HepG2 (cell line): ENCODE data around the gene FGF1. TPM values are rescaled to one million over a fixed set of nuclear protein-coding genes. Genes with fewer than 3 reads are reported as not detected.

Experiments used
- ATAC-seq: fragments of 200-7000 bp; cut with Tn5 transposase; 3 replicates; pipeline ENCODE4 v1.9.1; 2020; ENCODE audit warnings: mild to moderate bottlenecking, moderate library complexity
- BruUV-seq: library from RNA; stranded (reverse); fragments of 400-500 nt; replicated peaks from 2 replicates; lab custom pipeline; 2021; lab: Mats Ljungman, UMichigan
- CTCF ChIA-PET: fragments of 300-600 bp; formaldehyde crosslinking; extraction: SDS; loops from one replicate; lab custom pipeline; 2021; ENCODE audit warnings: low total read pairs, inconsistent platforms, low intra/inter-chr PET ratio; lab: Yijun Ruan, JAX
- POLR2A ChIA-PET: fragments of 350-600 bp; sonication (Branson Sonifier 250); formaldehyde crosslinking; loops from one replicate; lab custom pipeline; 2020; ENCODE audit warnings: antibody characterized with exemption, inconsistent platforms; lab: Yijun Ruan, JAX
- DNase-seq: peaks from one replicate; pipeline ENCODE4 v3.0.0-alpha.2; 2015; ENCODE audit warnings: low spot score
- FAIRE-seq: peaks from 3 replicates; lab custom pipeline; 2011; peaks lifted over from hg19 to GRCh38; lab: Jason Lieb, UNC
- H2AFZ ChIP-seq: one replicate; pipeline ENCODE4 v1.6.1; 2011; ENCODE audit warnings: low read length, inconsistent platforms
- H3K27ac ChIP-seq: fragments of 300-600 bp; 3 replicates; pipeline ENCODE4 v1.8.0; 2011; ENCODE audit warnings: mixed run types, mild to moderate bottlenecking, mixed read lengths, low read length, inconsistent platforms; ENCODE audit not compliant: insufficient read depth; ENCODE audit errors: extremely low read length
- H3K27me3 ChIP-seq, 2 experiments: fragments of 200-600 bp in 1 of 2; 2 replicates in 1 of 2; 3 replicates in 1 of 2; pipeline versions ENCODE4 v1.6.0 to v1.8.0; 2011; ENCODE audit warnings: low read length in 2 of 2, mild to moderate bottlenecking in 2 of 2, moderate library complexity in 2 of 2, inconsistent platforms in 1 of 2; ENCODE audit not compliant: insufficient read depth in 2 of 2, control insufficient read depth in 1 of 2
- H3K36me3 ChIP-seq, 2 experiments: fragments of 200-600 bp in 1 of 2; replicated peaks in 1 of 2; 2 replicates in 1 of 2; 3 replicates in 1 of 2; pipeline versions ENCODE4 v1.5.1 to v1.8.0; 2011; ENCODE audit warnings: low read length in 2 of 2, inconsistent platforms in 1 of 2; ENCODE audit not compliant: insufficient read depth in 2 of 2, control insufficient read depth in 1 of 2
- H3K4me1 ChIP-seq: 2 replicates; pipeline ENCODE4 v1.5.1; 2012; ENCODE audit warnings: low read length, inconsistent platforms; ENCODE audit not compliant: insufficient read depth
- H3K4me2 ChIP-seq: 2 replicates; pipeline ENCODE4 v1.6.0; 2011; ENCODE audit warnings: low read depth, low read length, inconsistent platforms
- H3K4me3 ChIP-seq, 3 experiments: fragments of 200-600 bp in 1 of 3; sonication (generic), shearing (Covaris generic) in 1 of 3; replicated peaks in 1 of 3; 2 replicates each; pipeline ENCODE4 v1.5.1; 2011 to 2016; ENCODE audit warnings: low read length in 3 of 3, inconsistent platforms in 2 of 3, low read depth in 2 of 3, mild to moderate bottlenecking in 2 of 3, control low read depth in 1 of 3, mixed read lengths in 1 of 3; ENCODE audit not compliant: insufficient read depth in 1 of 3
- H3K79me2 ChIP-seq: one replicate; pipeline ENCODE4 v1.6.1; 2011; ENCODE audit warnings: low read length, inconsistent platforms; ENCODE audit not compliant: insufficient read depth
- H3K9ac ChIP-seq: 2 replicates; pipeline ENCODE4 v1.6.0; 2011; ENCODE audit warnings: mild to moderate bottlenecking, low read depth, low read length, inconsistent platforms; ENCODE audit not compliant: insufficient read depth
- H3K9me3 ChIP-seq: 2 replicates; pipeline ENCODE4 v1.5.1; 2012; ENCODE audit warnings: mild to moderate bottlenecking, low read length
- H4K20me1 ChIP-seq: 2 replicates; pipeline ENCODE4 v1.6.0; 2011; ENCODE audit warnings: inconsistent platforms, mild to moderate bottlenecking, low read length, moderate library complexity; ENCODE audit not compliant: insufficient read depth
- AGO1 ChIP-seq: fragments of 200-400 bp; formaldehyde crosslinking; IDR thresholded peaks from 2 replicates; pipeline ENCODE4 v1.6.1; 2017; ENCODE audit warnings: mild to moderate bottlenecking, low read depth, low read length, moderate library complexity; ENCODE audit not compliant: poor library complexity, severe bottlenecking
- FOSL2 ChIP-seq: sonication (generic); formaldehyde crosslinking; IDR thresholded peaks from 2 replicates; pipeline ENCODE4 v1.4.0; 2020; ENCODE audit warnings: missing genetic modification reagents
- FOXO1 ChIP-seq: sonication (generic); formaldehyde crosslinking; IDR thresholded peaks from 2 replicates; pipeline ENCODE4 v1.4.0; 2020; ENCODE audit warnings: missing genetic modification reagents
- HNRNPK ChIP-seq: fragments of 200-400 bp; formaldehyde crosslinking; IDR thresholded peaks from 2 replicates; pipeline ENCODE4 v1.6.1; 2018; ENCODE audit warnings: low read length, low read depth, moderate library complexity, mild to moderate bottlenecking; ENCODE audit not compliant: poor library complexity, severe bottlenecking
- MEIS1 ChIP-seq: sonication (generic); formaldehyde crosslinking; IDR thresholded peaks from 2 replicates; pipeline ENCODE4 v1.9.0; 2021; ENCODE audit warnings: mild to moderate bottlenecking, missing genetic modification reagents, moderate library complexity, borderline replicate concordance
- POGZ ChIP-seq: sonication (generic); formaldehyde crosslinking; IDR thresholded peaks from 2 replicates; pipeline ENCODE4 v1.4.0; 2020; ENCODE audit warnings: mild to moderate bottlenecking, missing genetic modification reagents
- ZBTB26 ChIP-seq: IDR thresholded peaks from 2 replicates; pipeline ENCODE4 v1.6.1; 2016; ENCODE audit warnings: missing compliant biosample characterization, missing genetic modification reagents, borderline replicate concordance
- ZBTB44 ChIP-seq: sonication (generic); formaldehyde crosslinking; IDR thresholded peaks from 2 replicates; pipeline ENCODE4 v1.4.0; 2020; ENCODE audit warnings: missing genetic modification reagents
- ZNF20 ChIP-seq: sonication (generic); formaldehyde crosslinking; IDR thresholded peaks from 2 replicates; pipeline ENCODE4 v1.4.0; 2020; ENCODE audit warnings: mild to moderate bottlenecking, moderate library complexity, missing genetic modification reagents
- ZNF230 ChIP-seq: sonication (generic); formaldehyde crosslinking; IDR thresholded peaks from 2 replicates; pipeline ENCODE4 v1.4.0; 2020; ENCODE audit warnings: mild to moderate bottlenecking, missing genetic modification reagents
- ZNF235 ChIP-seq: sonication (generic); formaldehyde crosslinking; IDR thresholded peaks from 2 replicates; pipeline ENCODE4 v1.8.1; 2023; ENCODE audit warnings: mild to moderate bottlenecking, missing genetic modification reagents, borderline replicate concordance
- ZNF530 ChIP-seq: sonication (generic); formaldehyde crosslinking; IDR thresholded peaks from 2 replicates; pipeline ENCODE4 v1.5.0; 2020; ENCODE audit warnings: low read depth, mild to moderate bottlenecking, missing genetic modification reagents
- WGBS: methylation state at CpG from one replicate; pipeline ENCODE4 v1.1.6; 2017; ENCODE audit warnings: low lambda C conversion rate; 5-methylcytosine and 5-hydroxymethylcytosine counted together
- in situ Hi-C: cut with HindIII; loops from 2 replicates; pipeline ENCODE4 v1.10.0; 2017; ENCODE audit warnings: low pct_unique_long_range_greater_than_20kb; ENCODE audit not compliant: extremely low pct_ligation_motif_present
- intact Hi-C: fragments of 100-400 bp; cut with micrococcal nuclease; formaldehyde crosslinking; loops from one replicate; pipeline ENCODE4 v1.10.0; 2022; ENCODE audit not compliant: unreplicated experiment
- polyA plus RNA-seq, 8 experiments: library from polyadenylated mRNA; depleted of rRNA in 3 of 8; stranded (reverse) in 7 of 8; unstranded in 1 of 8; fragments of >200 nt; fragmentation: Illumina TruSeq in 4 of 8; extraction: Trizol in 4 of 8; gene quantifications; 2 replicates each; pipeline versions ENCODE4 v1.2.1 to v1.2.3, GENCODE V29; 2011 to 2016; ENCODE audit warnings: low read depth in 4 of 8, missing spikeins in 1 of 8, mixed read lengths in 1 of 8; ENCODE audit not compliant: insufficient read depth in 1 of 8
- total RNA-seq, 5 experiments: library from RNA; depleted of rRNA; stranded (reverse); fragments of >200 nt; fragmentation: Illumina TruSeq; extraction: Trizol; gene quantifications; 2 replicates each; pipeline ENCODE4 v1.2.3, GENCODE V29; 2016; ENCODE audit warnings: low read depth in 1 of 5

FGF1 gene
- total and polyA plus RNA-seq, 2 of the 13 experiments (the other 11 are each of a cell fraction or from before 2014, with no cell fraction given) = not detected

- POLR2A ChIA-PET = no interaction called here
- intact Hi-C loops (no loop called here), in situ Hi-C loops (no loop called here)
- Histone ChIP-seq H3K4me3 (no peak overlapping the region), H4K20me1 (no peaks in the 10 kb centered on the region), H3K79me2 (no peaks in the 10 kb centered on the region), H3K9ac (no peak overlapping the region), H3K27me3 (peaks cover 0 to 3% of the 10 kb centered on the region in 2 experiments; a peak in 1 of 5 replicates), H3K4me2 (no peak overlapping the region), H2AFZ (no peak overlapping the region), H3K9me3 (no peaks in the 10 kb centered on the region), H3K36me3 (no peaks in the 10 kb centered on the region), H3K27ac (no peak overlapping the region), H3K4me1 (no peaks in the 10 kb centered on the region; the same call in 1 of the 2 replicates)
- FAIRE-seq = no peak
- 49% methylated on average over 3 of the region's 3 CpGs for WGBS
- CTCF ChIA-PET = no interaction called here
- no peak for ATAC-seq
- DNase-seq = no peak
- BruUV-seq = no TSS peak
- TF ChIP-seq ZNF235 (CRISPR knock-in tag) (no peak), FOSL2 (CRISPR knock-in tag) (no peak), ZBTB44 (CRISPR knock-in tag) (no peak), AGO1 (no peak), FOXO1 (no peak), ZNF20 (CRISPR knock-in tag) (no peak), ZNF530 (no peak), MEIS1 (CRISPR knock-in tag) (no peak), ZBTB26 (CRISPR knock-in tag) (no peak), POGZ (CRISPR knock-in tag) (no peak), ZNF230 (CRISPR knock-in tag) (no peak), HNRNPK (no peak)
These were observed 15.9 kb upstream of the FGF1 start for GRCh38 chr5:142701673-142702311.
